GM21576 (cell line): ENCODE data around the gene CYP26A1.
A peak's percentile ranks its signal among the peaks of the same experiment; 100 is the strongest.
"Not testable (repeated sequence)": the region's sequence is repeated elsewhere in the genome, so short reads cannot be mapped to it uniquely, and the experiment has no call there.

Experiments
- ATAC-seq: cut with Tn5 transposase; IDR thresholded peaks from one replicate; pipeline ENCODE4 v1.9.1; 2021; ENCODE audit warnings: mild to moderate bottlenecking, moderate library complexity; ENCODE audit not compliant: unreplicated experiment

The CYP26A1 gene

GRCh38 chr10:93079663-93080349 lies 6.1 kb downstream of the CYP26A1 start:
- ATAC-seq = no peak

- no peak for ATAC-seq
These were observed 6.8 kb downstream of the CYP26A1 start for GRCh38 chr10:93080350-93081046.

- ATAC-seq = no peak
These were observed 7.6 kb downstream of the CYP26A1 start for GRCh38 chr10:93081318-93081717.

- no peak for ATAC-seq
These were observed 8.1 kb downstream of the CYP26A1 start for GRCh38 chr10:93081834-93082233.

GRCh38 chr10:93083743-93084539 lies 10.2 kb downstream of the CYP26A1 start:
- ATAC-seq = no peak

- no peak for ATAC-seq
These were observed 11.7 kb downstream of the CYP26A1 start for GRCh38 chr10:93085272-93085859.

- ATAC-seq = no peak
These were observed 12.6 kb downstream of the CYP26A1 start for GRCh38 chr10:93086289-93086688.

- ATAC-seq = no peak
These were observed 14.2 kb downstream of the CYP26A1 start for GRCh38 chr10:93087846-93088245.

- ATAC-seq = no peak
These were observed 14.8 kb downstream of the CYP26A1 start for GRCh38 chr10:93088466-93088865.

GRCh38 chr10:93090619-93091018 lies 16.9 kb downstream of the CYP26A1 start:
- ATAC-seq = no peak

GRCh38 chr10:93091960-93092359 lies 18.3 kb downstream of the CYP26A1 start:
- ATAC-seq = no peak

- no peak for ATAC-seq
These were observed 21.5 kb downstream of the CYP26A1 start for GRCh38 chr10:93095225-93095624.

- no peak for ATAC-seq
These were observed 23.2 kb downstream of the CYP26A1 start for GRCh38 chr10:93096901-93097300.

GRCh38 chr10:93097386-93097785 lies 23.7 kb downstream of the CYP26A1 start:
- ATAC-seq = no peak

GRCh38 chr10:93098816-93099215 lies 25.1 kb downstream of the CYP26A1 start:
- no peak for ATAC-seq

- no peak for ATAC-seq
These were observed 26.0 kb downstream of the CYP26A1 start for GRCh38 chr10:93099670-93100069.

- ATAC-seq = not testable (repeated sequence)
These were observed 27.5 kb downstream of the CYP26A1 start for GRCh38 chr10:93101148-93101547.

GRCh38 chr10:93103953-93104352 lies 30.3 kb downstream of the CYP26A1 start:
- no peak for ATAC-seq

- no peak for ATAC-seq
These were observed 33.0 kb downstream of the CYP26A1 start for GRCh38 chr10:93106631-93107072.

- peak; percentile 72 for ATAC-seq
These were observed 36.9 kb downstream of the CYP26A1 start for GRCh38 chr10:93110472-93111146.

- ATAC-seq = no peak
These were observed 39.3 kb downstream of the CYP26A1 start for GRCh38 chr10:93113042-93113441.
